ENCODE data around the gene MYO16.

The MYO16 gene

GRCh38 chr13:108944760-108945159 lies 315.3 kb downstream of the MYO16 start:
- TF ChIP-seq ZSCAN30 (tag by site-specific recombination; IDR thresholded peaks at IDR 0.05), result no peak
- H3K9me3 ChIP-seq (ENCODE audit: control insufficient read depth, insufficient read depth, low read depth, low read length), result no peaks in the 10 kb centered on the region
- ChIA-PET POLR2A (no interaction called here), CTCF (no interaction called here)
- no peak overlapping the region for H3K4me3 ChIP-seq (ENCODE audit: low read depth, low read length)
- H3K4me1 ChIP-seq (ENCODE audit: control insufficient read depth, insufficient read depth, low read length), result no peaks in the 10 kb centered on the region
- H3K36me3 ChIP-seq (ENCODE audit: control insufficient read depth in 2 of 2, insufficient read depth in 1 of 2, low read length in 2 of 2), result no peaks in the 10 kb centered on the region
- no peak overlapping the region for H3K27ac ChIP-seq (ENCODE audit: extremely low read depth, low read depth, low read length)

- Histone ChIP-seq H3K27ac (ENCODE audit: extremely low read depth, low read depth, low read length) (no peak overlapping the region), H3K4me3 (ENCODE audit: low read depth, low read length) (no peak overlapping the region), H3K9me3 (ENCODE audit: control insufficient read depth, insufficient read depth, low read depth, low read length) (no peaks in the 10 kb centered on the region), H3K36me3 (ENCODE audit: control insufficient read depth in 2 of 2, insufficient read depth in 1 of 2, low read length in 2 of 2) (no peaks in the 10 kb centered on the region), H3K4me1 (ENCODE audit: control insufficient read depth, insufficient read depth, low read length) (no peaks in the 10 kb centered on the region)
- ChIA-PET POLR2A (no interaction called here), CTCF (no interaction called here)
- no peak for TF ChIP-seq ZNF785 (tag by site-specific recombination; IDR thresholded peaks at IDR 0.05)
- TF ChIP-seq ZNF121 (tag by site-specific recombination; IDR thresholded peaks at IDR 0.05), result no peak
- no peak for TF ChIP-seq SCRT2 (tag by site-specific recombination; IDR thresholded peaks at IDR 0.05)
- no peak for TF ChIP-seq REPIN1 (tag by site-specific recombination; IDR thresholded peaks at IDR 0.05; ENCODE audit: low read depth)
- no peak for TF ChIP-seq ZBTB44 (tag by site-specific recombination; IDR thresholded peaks at IDR 0.05)
- no peak for TF ChIP-seq ZBTB10 (tag by site-specific recombination; IDR thresholded peaks at IDR 0.05)
These were observed 318.2 kb downstream of the MYO16 start for GRCh38 chr13:108947551-108948030.

GRCh38 chr13:108948251-108948671 lies 318.9 kb downstream of the MYO16 start:
- no peaks in the 10 kb centered on the region for H3K9me3 ChIP-seq (ENCODE audit: control insufficient read depth, insufficient read depth, low read depth, low read length)
- no peaks in the 10 kb centered on the region for H3K4me1 ChIP-seq (ENCODE audit: control insufficient read depth, insufficient read depth, low read length)
- H3K36me3 ChIP-seq (ENCODE audit: control insufficient read depth in 2 of 2, insufficient read depth in 1 of 2, low read length in 2 of 2), result no peaks in the 10 kb centered on the region
- no peak overlapping the region for H3K27ac ChIP-seq (ENCODE audit: extremely low read depth, low read depth, low read length)
- no peak overlapping the region for H3K4me3 ChIP-seq (ENCODE audit: low read depth, low read length)
- ChIA-PET POLR2A (no interaction called here), CTCF (no interaction called here)
- no peak for TF ChIP-seq ZNF530 (tag by site-specific recombination; IDR thresholded peaks at IDR 0.05; ENCODE audit: low read depth)
- no peak for TF ChIP-seq ZNF513 (tag by site-specific recombination; IDR thresholded peaks at IDR 0.05)
- no peak for TF ChIP-seq ZNF133 (tag by site-specific recombination; IDR thresholded peaks at IDR 0.05)
- no peak for TF ChIP-seq ZNF670 (tag by site-specific recombination; IDR thresholded peaks at IDR 0.05; ENCODE audit: low read depth)
- TF ChIP-seq SALL2 (tag by site-specific recombination; IDR thresholded peaks at IDR 0.05; ENCODE audit: borderline replicate concordance), result no peak
- TF ChIP-seq ZNF658 (tag by site-specific recombination; IDR thresholded peaks at IDR 0.05), result no peak
- TF ChIP-seq REPIN1 (tag by site-specific recombination; IDR thresholded peaks at IDR 0.05; ENCODE audit: low read depth), result no peak
- no peak for TF ChIP-seq OSR2 (tag by site-specific recombination; IDR thresholded peaks at IDR 0.05)
- TF ChIP-seq ZNF121 (tag by site-specific recombination; IDR thresholded peaks at IDR 0.05), result no peak
- TF ChIP-seq ZNF114 (tag by site-specific recombination; IDR thresholded peaks at IDR 0.05), result no peak
- TF ChIP-seq PRDM10 (tag by site-specific recombination; IDR thresholded peaks at IDR 0.05), result no peak
- TF ChIP-seq ZNF140 (tag by site-specific recombination; IDR thresholded peaks at IDR 0.05), result no peak
- TF ChIP-seq ZNF560 (tag by site-specific recombination; IDR thresholded peaks at IDR 0.05; ENCODE audit: borderline replicate concordance), result no peak
- no peak for TF ChIP-seq ZNF488 (tag by site-specific recombination; IDR thresholded peaks at IDR 0.05)
- TF ChIP-seq ZNF19 (tag by site-specific recombination; IDR thresholded peaks at IDR 0.05; ENCODE audit: low read depth), result no peak
- no peak for TF ChIP-seq ZNF302 (tag by site-specific recombination; IDR thresholded peaks at IDR 0.05; ENCODE audit: low read depth)

Measured in HEK293 (cell line).